Epidermal melanocyte (primary cell): Measurements from ENCODE around the gene TMEM156.
"Not testable (repeated sequence)": the region's sequence is repeated elsewhere in the genome, so short reads cannot be mapped to it uniquely, and the experiment has no call there.

Source experiments
- DNase-seq: peaks from one replicate; pipeline ENCODE4 v3.0.0; 2011; ENCODE audit warnings: low spot score; ENCODE audit not compliant: insufficient read length

TMEM156 gene

DNA sequence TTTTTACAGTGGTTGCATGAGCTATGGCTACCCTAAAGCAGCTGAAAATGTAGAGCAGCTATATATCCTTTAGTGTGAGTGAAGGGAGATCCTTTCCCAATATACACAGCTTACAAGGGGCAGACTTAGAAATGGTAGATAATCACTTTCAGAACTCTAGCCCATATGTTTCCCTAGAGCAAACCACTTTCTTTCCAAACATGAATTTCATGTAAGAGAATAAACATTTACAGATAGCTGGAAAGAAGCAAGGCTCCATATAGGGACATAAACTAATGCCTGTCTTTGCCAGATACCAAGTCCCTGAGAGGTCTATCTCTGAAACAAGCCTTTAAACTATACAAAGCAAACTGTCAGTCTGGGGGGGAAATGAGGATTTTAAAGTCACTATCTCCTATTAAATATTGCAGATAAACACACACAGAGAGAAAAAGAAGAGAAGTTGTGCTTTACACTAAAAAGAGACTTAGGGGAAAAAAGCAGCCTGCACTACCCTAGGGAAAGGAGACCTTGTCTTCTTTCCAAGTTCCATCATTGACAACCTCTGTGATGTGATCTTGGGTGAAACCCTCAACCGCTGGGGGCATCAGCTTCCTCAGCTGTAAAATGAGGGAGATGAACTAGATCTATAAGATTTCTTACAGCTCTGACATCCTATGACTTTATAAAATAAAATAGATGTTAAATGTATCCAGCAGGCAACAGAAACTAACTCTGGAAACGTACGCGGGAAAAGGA, 73.6 kb downstream of the TMEM156 start:
- no peak for DNase-seq

DNA sequence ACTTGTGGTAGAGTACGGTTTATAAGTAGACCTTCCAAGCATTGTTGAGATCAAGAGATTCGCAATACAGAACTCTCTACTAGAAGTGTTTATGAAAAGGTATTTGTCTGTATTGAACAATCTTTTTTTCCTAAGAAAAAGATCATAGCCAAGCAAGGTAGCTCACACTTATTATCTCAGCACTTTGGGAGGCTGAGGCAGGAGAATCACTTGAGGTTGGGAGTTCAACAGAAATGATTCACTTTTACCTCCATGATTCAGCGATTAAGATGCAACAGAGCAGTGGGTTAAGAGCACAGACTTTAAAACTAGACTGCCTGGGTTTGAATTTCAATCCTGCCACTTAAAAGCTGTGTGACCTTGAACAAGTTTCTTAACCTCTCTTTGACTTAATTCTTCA, 74.3 kb downstream of the TMEM156 start:
- no peak for DNase-seq

DNA sequence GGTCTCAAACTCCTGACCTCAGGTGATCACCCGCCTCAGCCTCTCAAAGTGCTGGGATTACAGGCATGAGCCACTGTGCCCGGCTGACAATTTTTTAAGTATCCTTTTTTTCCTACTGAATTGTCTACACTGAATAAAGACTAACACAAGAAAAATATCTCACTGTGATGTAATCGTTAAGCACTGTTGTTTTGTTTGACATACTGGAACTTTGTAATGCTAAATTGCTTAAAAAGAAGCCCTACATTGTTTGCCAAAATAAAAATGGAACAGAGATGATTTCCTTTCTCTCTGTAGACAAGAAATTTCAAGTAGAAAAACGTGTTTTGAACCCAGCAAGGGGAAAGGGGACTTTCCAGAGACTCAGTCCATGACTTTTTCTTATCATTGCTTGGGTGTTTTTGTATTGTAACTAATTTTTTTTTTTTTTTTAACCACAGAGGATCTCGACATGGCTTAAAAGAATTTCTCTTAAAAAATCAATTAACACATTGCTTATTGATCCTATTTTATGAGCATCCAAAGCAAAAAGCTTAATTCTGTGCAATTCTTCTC, 74.9 kb downstream of the TMEM156 start:
- no peak for DNase-seq

DNA sequence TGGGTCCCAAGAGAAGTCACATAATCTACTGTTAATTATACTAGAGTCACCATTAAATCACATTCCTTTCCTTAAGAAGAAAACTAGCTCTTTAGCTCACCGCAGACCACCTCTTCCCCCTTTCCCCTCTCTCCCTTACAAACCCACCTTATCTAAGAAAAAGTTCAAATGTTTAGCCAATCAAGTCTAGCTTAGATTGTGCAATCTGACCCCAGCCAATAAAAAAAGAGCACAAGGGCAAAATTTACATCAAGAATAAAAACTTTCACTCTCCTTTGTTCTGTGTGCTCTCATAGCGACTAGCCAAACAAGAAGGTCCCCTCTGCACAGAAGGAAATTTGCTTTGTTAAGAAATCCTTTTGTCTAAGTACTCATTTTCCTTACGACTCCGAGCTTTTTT, 76.3 kb downstream of the TMEM156 start:
- DNase-seq: no peak

DNA sequence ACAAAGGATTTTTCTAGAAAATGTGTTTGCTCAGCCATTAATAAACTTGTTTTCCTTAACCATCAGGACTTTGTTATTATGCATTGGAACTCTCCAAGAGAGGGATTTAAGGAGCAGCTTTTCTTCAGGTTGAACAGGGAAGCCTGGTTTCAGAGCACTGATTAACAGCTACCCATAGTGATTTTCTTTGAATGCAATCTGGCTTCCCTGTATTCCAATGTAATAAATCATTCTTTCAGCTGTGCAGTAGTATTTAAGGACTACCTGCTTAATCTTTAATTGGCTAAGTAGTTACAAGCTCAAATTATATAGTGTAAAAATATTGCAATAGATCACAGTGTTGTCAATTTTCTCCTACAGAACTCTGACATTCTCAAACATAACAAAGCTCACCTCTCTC, 77.5 kb downstream of the TMEM156 start:
- no peak for DNase-seq

DNA sequence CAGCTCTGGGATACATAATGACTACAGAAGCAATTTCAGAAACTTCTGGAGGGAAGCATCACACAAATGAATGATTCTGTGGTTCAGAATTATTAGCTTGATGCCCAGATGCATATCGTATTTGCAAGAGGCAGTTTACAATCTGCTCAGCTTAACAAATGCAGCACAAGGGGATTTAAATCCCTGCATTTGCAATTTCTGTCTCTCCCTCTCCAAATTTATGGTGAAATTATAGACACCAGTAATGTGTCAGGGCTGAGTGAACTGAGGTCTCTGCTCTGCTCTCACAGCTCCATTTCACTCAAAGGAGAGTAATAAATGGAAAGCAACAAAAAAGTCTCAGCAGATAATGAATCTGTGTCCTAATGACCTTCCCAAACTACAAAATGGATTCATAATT, 80.2 kb downstream of the TMEM156 start:
- no peak for DNase-seq

DNA sequence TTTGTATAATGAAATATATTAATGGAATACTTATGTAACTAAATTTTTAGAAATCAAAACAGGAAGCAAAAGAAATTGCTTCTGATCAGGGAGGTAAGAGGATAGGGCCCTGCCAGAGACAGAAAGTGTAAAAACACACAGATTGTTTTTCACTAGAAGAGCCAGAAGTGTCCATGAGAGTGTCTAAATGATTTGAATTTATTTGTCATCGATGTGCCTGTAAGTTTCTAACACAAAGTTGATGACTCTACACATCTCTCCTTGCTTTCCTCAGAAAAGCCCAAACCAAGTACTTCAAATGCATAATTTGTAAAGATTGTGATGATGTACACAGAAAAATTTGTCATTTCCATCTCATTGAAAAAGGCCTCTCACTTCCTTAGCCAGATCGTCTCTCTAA, 80.6 kb downstream of the TMEM156 start:
- no peak for DNase-seq

DNA sequence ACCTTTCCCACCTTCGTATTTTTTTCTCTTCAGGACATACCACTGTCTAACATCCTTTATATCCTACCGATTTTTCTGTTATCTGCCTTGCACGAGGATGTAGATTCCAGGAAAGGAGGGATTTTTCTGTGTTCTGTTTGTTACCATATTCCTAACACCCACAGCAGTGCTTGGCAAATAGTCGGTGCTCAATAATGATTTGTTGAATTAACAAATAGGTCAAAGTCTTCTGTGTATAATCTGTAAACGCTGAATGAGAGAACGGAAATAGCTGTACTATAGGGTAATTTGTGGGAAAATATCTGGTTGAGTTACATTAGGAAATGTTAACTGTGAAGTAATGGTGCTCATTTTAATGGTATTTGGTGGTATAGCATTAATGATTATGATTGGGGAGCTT, 81.5 kb downstream of the TMEM156 start:
- no peak for DNase-seq

DNA sequence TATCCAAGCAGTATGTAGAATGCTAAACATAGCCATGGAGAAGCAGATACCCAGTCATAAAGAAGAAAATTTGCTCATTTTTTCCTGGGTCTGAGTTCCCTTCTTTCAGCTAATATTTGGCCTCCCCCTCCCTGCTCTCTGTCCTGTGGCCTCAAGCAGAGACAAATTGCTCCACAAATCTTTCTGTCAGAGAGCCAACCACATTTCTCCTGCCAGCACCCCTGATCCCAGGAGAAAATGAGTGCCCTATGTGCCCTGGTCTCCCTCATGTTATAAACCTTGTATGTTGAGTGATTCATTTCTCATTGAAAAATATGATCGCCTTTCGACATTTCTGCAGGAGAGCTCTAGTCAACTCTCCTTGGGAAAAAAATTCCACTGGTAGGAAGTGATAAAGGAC, 82.0 kb downstream of the TMEM156 start:
- no peak for DNase-seq

DNA sequence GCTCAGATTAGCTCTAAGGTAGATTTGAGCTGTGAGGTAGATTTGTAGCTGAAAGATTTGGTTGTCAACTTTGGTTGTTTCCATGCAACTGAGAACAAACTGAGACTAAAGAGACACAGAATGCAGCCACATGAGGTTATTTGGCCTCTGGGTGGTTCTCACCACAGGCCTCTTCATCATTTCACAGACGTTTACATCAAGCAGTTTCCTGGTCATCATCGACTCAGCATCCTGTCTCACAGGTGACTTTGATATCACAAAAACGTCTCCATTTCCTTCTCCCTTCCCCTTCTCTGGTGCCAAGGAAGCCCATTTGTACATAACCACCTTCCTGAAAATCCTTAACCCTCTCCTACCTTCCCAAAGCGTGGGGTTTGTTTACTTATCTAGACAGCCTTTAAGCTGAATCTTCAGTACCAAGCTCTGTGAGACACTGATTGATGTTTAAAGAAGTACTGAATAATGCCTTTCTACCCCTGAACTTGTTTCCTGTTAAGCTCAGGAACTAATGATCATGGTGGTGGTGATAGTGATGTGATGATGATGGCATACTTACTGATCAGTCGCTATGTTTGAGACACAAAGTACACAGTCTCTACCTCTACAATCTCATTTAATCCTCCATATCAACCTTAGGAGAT, 82.7 kb downstream of the TMEM156 start:
- no peak for DNase-seq

DNA sequence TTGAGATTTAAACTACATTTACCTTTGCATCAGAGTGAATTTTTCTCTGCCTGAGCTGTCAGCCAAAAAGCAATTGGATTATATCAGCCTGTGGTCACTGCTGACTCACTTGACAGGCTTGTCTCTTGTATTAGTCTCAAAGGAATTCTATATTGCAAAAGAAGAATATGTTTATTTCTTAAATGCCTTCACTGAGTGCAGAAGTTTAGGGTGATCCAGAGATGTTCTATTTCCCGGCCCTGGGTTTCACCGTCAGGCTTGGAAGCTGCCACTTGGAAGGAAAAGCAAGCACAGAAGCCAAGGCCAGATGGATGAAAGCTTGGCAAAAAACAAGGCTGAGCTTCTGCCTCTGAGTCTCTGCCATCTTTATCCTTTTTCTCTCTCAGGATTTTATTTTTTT, 83.7 kb downstream of the TMEM156 start:
- DNase-seq: peak; percentile 33

DNA sequence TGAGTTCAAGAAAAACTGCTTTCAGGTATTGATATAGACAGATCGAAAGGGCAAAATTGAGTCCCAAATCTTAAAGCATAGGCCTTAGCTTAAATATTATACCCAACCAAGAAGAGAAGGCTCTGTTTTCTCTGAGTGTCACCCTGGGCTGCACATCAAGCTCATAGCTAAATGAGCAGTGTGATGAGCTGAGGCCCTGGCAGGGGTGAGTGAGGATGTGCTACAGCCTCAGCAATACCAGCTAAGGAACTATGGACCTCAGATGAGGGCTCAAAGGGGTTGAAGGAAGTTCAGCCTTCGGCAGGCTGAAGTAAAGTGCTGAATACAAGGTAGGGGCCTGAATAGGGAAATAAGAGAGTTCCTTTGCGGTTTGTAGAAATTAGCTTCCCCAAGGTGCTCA, 85.3 kb downstream of the TMEM156 start:
- no peak for DNase-seq

DNA sequence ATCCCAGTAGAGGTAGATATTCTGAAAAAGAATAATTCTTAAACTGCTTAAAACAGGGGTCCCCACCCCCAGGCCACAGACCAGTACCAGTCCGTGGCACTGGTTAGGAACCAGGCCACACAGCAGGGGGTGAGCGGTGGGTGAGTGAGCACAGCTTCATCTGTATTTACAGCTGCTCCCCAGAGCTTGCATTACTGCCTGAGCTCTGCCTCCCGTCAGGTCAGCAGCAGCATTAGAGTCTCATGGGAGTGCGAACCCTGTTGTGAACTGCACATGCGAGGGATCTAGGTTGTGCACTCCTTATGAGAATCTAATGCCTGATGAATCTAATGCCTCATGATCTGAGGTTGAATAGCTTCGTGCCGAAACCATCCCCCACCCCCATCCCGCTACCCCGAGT, 87.8 kb downstream of the TMEM156 start:
- no peak for DNase-seq

DNA sequence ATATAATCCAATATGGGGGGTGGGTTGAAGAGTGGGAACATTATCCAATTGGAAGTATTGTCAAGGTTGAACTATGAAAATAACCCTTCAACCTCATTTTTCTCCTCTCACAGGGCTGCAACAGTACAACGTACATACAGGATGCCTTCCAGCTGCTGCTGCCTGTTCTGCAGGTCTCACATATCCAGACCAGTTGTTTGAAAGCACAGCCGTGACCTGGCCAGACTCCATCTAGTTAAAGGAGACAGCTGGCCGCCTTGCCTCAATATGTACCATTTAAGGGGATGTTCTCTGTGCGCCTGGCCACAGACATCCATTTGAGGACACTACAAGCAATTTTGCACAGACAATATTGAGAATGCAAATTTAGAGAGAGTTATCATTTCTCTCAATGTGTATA, 88.9 kb downstream of the TMEM156 start:
- DNase-seq: no peak

DNA sequence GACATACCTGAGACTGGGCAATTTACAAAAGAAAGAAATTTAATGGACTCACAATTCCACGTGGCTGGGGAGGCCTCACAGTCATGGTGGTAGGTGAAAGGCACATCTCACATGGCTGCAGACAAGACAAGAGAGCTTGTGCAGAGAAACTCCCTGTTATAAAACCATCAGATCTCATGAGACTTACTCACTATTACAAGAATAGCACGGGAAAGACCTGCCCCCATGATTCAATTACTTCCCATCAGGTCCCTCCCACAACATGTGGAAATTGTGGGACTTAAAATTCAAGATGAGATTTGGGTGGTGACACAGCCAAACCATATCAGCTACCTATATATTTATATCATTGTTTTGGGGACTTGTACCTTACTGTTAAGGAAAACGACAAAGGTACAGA, 90.3 kb downstream of the TMEM156 start:
- DNase-seq: not testable (repeated sequence)

DNA sequence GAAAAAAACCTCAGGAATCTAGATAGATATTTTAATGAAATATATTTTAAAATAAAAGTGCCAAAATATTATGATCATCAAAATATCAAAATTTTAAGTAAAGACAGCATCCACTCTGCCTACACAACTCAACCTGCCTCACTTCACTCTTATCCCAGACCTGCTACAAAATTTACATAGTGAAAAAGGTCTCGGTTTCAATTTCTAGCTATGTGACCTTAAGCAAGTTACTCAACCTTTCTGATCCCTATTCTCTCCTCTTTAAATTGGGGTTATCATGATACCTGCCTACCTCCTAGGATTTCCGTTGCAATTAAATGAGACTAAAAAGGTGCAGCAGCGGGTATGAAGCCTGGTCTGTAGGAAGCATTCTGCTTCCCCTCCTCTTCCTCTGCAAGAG, 91.7 kb downstream of the TMEM156 start:
- no peak for DNase-seq

DNA sequence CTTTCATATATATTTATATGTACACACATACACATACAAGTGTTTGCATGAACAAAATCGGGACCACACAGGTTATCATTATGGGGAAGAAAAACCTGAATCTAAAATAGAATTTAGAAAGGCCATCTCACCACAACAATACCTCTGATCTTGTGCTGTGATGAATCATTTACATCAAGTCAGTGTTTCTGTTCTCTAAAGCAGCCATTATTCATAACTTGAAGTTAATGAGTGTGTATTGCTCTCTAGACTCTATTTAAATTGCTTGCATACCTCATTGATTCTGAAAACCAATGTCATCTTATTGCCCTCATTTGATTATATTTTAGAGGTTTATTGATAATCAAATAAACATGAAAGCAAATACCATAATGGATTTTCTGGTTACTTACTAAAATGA, 93.0 kb downstream of the TMEM156 start:
- no peak for DNase-seq

DNA sequence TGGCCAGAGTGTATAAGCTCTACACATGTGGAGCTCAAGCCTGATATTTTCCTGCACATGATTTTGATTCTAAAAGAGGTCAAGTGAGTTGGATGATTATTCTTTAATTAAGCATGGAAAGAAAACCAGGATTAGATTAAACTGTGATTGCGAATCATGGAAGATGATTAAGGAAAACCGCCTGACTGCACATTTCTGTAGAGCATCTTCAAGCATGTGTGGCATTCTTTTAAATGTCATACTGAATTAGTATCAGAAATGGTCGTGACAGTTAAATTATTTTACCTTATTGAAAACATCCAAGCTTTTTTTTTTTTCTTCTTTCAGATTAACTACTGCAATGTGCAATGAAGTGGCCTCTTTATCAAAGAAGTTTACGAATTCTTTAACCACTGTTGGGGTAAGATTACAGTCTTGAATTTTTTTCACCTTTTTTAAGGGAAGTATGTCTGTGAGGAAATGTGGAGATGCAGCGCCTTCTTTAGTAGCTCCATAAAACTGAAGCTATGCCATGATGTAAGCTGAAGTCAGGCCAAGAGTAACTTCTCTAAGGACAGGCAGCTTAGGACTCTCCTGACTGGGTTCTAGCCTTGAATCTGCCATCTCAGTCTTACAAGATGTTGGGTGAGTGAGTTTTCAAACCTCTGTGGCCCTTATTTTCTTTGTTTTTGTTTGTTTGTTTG, 96.7 kb downstream of the TMEM156 start:
- DNase-seq: no peak

DNA sequence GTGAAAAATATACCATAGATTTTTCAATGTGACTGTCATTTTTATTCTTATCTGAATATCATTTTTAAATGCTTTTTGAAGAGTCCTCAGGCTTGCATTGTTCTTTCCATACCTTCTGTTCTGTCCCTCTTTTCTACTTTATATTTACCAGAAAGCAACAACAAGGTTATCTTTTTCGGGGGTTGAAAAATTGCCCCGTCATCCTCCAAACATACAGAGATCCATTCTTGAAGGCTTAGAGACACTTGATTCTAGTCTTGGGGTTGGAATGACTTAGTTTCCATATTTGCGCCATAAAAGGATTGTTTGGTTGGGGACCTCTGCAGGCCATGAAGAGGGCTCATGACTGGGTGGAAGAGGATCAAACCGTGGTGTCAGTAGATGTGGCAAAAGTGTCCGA, 101.1 kb downstream of the TMEM156 start:
- no peak for DNase-seq

DNA sequence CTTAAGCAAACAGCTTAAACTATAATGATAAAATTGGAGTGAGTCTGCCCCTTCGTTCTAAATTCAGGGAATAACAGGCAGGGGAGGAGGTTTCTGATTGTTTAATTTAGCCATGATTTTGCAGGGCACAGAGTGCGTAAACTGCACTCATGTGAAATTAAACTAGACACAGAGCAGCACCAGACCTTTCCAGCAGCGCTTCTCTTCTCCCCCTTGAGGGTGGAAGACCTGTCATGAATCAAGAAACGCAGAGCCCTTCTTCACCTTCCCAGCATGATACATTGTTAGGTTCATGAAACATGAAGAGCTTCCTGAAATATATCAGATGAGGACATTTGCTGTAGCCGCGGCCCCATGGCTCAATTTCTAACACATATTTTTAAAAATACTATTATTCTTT, 101.5 kb downstream of the TMEM156 start:
- DNase-seq: no peak

DNA sequence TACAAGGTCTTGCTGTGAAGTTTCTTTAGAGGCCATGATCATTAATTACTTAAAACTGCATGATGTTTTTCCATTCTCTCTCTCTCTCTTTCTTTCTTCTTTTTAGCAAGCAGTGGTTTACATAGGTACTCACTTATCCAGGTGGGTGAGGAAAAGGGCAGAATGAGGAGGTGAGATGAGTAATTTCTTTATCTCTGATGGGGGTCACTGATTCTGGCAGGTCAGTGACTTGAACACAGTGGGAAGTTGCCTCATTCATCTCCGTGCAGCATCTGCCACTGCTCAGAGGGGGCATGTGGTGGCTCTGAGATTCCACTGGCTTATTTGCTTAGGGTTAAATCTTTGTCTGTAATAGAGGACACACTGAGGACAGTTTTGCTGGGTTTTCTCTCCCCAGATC, 102.0 kb downstream of the TMEM156 start:
- DNase-seq: no peak

DNA sequence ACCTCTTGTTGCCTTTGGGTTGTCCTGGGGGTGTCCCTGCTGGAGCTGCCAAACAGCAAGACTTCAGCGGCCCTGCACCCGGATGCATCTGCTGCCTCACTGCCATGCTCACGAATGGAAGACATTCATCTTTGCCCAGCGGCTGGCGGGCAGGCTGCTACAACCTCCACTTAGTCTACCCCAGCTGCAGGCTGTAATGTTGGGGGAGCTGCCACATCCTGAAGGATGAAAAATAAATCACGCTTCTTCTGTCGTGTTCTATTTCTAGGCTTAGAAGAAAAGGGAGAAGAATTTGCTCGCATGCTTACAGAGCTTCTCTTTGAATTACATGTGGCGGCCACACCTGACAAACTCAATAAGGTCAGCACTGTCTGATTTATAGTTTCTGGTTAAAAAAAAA, 103.2 kb downstream of the TMEM156 start:
- no peak for DNase-seq

DNA sequence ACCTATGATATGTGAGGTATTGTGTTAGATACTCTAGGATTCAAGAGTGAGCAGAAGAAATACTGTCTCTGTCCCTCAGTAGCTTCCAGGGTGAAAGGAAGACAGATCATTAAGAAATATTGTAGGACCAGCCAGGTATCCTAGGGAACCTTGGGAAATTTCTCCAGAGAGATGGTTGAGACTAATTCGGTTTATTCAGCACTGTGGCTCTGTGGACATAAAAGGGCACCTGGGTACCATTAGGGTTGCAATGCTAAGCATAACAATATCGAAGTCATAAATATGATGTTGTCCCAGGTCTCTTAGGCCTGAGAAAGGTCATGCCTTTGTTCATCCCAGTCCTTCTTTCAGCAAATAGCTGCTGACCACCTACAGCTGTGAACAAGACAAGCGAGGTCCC, 103.6 kb downstream of the TMEM156 start:
- DNase-seq: no peak
